Suprapubic skin (tissue), 3 donors: ENCODE measurements around the gene CHAF1A.

Source experiments
- POLR2A ChIP-seq, 2 donors: fragments of 450-650 bp; IDR thresholded peaks; one replicate each; pipeline ENCODE4 v1.6.1; 2017; ENCODE audit warnings: antibody characterized with exemption in 2 of 2, mild to moderate bottlenecking in 2 of 2, moderate library complexity in 2 of 2
- TF ChIP-seq, protein P1 (sequence below), 2 donors: fragments of 200-600 bp in 1 of 2; fragments of 450-650 bp in 1 of 2; sonication (generic) in 1 of 2; IDR thresholded peaks; one replicate each; pipeline ENCODE4 v1.5.1; 2016 to 2019; ENCODE audit warnings: antibody characterized with exemption in 2 of 2, mild to moderate bottlenecking in 1 of 2, moderate library complexity in 1 of 2

DNA sequence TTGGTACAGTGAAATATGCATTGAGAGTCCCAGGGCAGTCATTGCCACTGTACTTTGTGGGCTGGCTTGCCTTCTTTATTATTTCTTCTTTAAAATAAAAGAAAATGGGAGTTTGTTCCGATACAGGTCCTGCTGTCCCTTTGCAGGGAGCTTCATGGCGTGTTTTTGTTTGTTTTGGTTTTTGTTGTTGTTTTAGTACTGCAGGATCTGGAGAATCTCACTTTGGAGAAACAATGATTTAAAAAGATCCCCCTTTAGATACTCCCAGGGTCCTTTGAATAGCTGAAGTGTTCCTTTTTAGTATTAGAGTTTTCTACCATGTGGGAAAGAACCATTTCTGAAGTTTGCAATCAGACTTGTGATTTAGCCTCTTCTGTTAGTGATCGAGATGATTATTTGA, 11.1 kb downstream of the CHAF1A start:
- TF ChIP-seq, protein P1, sequence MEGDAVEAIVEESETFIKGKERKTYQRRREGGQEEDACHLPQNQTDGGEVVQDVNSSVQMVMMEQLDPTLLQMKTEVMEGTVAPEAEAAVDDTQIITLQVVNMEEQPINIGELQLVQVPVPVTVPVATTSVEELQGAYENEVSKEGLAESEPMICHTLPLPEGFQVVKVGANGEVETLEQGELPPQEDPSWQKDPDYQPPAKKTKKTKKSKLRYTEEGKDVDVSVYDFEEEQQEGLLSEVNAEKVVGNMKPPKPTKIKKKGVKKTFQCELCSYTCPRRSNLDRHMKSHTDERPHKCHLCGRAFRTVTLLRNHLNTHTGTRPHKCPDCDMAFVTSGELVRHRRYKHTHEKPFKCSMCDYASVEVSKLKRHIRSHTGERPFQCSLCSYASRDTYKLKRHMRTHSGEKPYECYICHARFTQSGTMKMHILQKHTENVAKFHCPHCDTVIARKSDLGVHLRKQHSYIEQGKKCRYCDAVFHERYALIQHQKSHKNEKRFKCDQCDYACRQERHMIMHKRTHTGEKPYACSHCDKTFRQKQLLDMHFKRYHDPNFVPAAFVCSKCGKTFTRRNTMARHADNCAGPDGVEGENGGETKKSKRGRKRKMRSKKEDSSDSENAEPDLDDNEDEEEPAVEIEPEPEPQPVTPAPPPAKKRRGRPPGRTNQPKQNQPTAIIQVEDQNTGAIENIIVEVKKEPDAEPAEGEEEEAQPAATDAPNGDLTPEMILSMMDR (IDR thresholded peaks at IDR 0.05): no peak
- TF ChIP-seq POLR2A (IDR thresholded peaks at IDR 0.05): no peak
